Measurements from ENCODE around the gene BMPR2.

BMPR2 gene

DNA sequence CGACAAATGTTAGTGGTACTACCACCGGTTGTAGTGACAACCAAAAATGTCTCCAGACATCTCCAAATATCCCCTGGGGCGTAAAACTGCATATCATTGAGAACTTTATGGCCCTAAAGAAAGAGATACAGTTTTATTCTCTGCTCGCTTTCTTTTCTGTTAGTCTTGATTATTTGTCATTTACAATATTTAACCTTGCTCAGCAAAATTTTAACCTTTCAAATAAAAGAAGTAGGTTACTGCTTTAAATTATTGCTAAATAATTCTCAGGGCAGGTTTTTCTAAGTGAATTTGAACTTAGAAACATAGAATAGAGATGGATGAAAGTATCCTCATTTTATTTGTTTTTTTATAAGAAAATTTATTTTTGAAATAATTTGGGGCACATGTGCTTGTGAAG is 67.9 kb downstream of the BMPR2 start:
- Histone ChIP-seq H3K27ac (ENCODE audit: low read depth, low read length) (no peak overlapping the region), H3K4me3 (ENCODE audit: low read length) (no peak overlapping the region), H3F3A (ENCODE audit: control insufficient read depth, insufficient read depth) (no peaks in the 10 kb centered on the region), H3K9me3 (ENCODE audit: control insufficient read depth, insufficient read depth, low read length) (no peaks in the 10 kb centered on the region), H3K27me3 (ENCODE audit: control insufficient read depth, low read length) (no peaks in the 10 kb centered on the region), H3K36me3 (ENCODE audit: control insufficient read depth, low read length) (no peaks in the 10 kb centered on the region), H4K20me1 (ENCODE audit: control insufficient read depth, insufficient read depth, low read depth, low read length) (no peaks in the 10 kb centered on the region), H3K79me2 (ENCODE audit: control insufficient read depth, low read length) (no peaks in the 10 kb centered on the region), H3K9me2 (replicated peaks; ENCODE audit: control insufficient read depth, low read length) (no peaks in the 10 kb centered on the region), H3K4me1 (ENCODE audit: control insufficient read depth, low read length) (no peaks in the 10 kb centered on the region), H3K4me2 (ENCODE audit: low read length) (no peak overlapping the region)
- TF ChIP-seq EZH2phosphoT487 (IDR thresholded peaks at IDR 0.05; ENCODE audit: borderline replicate concordance, low read length): no peak
- TF ChIP-seq, protein P1, sequence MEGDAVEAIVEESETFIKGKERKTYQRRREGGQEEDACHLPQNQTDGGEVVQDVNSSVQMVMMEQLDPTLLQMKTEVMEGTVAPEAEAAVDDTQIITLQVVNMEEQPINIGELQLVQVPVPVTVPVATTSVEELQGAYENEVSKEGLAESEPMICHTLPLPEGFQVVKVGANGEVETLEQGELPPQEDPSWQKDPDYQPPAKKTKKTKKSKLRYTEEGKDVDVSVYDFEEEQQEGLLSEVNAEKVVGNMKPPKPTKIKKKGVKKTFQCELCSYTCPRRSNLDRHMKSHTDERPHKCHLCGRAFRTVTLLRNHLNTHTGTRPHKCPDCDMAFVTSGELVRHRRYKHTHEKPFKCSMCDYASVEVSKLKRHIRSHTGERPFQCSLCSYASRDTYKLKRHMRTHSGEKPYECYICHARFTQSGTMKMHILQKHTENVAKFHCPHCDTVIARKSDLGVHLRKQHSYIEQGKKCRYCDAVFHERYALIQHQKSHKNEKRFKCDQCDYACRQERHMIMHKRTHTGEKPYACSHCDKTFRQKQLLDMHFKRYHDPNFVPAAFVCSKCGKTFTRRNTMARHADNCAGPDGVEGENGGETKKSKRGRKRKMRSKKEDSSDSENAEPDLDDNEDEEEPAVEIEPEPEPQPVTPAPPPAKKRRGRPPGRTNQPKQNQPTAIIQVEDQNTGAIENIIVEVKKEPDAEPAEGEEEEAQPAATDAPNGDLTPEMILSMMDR (IDR thresholded peaks at IDR 0.05; ENCODE audit: low read depth, low read length, poor library complexity, severe bottlenecking): no peak

DNA sequence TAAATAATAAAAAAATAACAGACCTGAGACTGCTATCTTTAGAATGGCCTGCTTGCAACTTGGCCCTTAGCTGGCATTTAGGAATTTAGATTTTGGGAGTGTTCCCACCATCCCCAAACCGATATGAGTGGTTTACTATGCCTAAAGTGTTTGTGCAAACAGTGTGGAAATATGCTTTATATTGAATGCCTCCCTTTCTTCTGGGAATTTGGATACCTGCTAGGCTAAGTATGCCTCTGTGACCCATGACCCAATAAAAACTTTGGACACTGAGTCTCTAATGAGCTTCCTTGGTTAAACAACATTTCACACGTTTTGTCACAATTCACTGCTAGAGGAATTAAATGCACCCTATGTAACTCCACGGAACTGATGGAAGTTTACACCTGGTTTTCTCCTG is 73.2 kb downstream of the BMPR2 start:
- TF ChIP-seq EZH2phosphoT487 (IDR thresholded peaks at IDR 0.05; ENCODE audit: borderline replicate concordance, low read length): no peak
- TF ChIP-seq, protein P1 (IDR thresholded peaks at IDR 0.05; ENCODE audit: low read depth, low read length, poor library complexity, severe bottlenecking): no peak
- H3K4me2 ChIP-seq (ENCODE audit: low read length): no peak overlapping the region
- no peaks in the 10 kb centered on the region for H3K9me2 ChIP-seq (replicated peaks; ENCODE audit: control insufficient read depth, low read length)
- H4K20me1 ChIP-seq (ENCODE audit: control insufficient read depth, insufficient read depth, low read depth, low read length): no peaks in the 10 kb centered on the region
- no peaks in the 10 kb centered on the region for H3K9me3 ChIP-seq (ENCODE audit: control insufficient read depth, insufficient read depth, low read length)
- H3K4me1 ChIP-seq (ENCODE audit: control insufficient read depth, low read length): no peaks in the 10 kb centered on the region
- H3K27ac ChIP-seq (ENCODE audit: low read depth, low read length): no peak overlapping the region
- H3K27me3 ChIP-seq (ENCODE audit: control insufficient read depth, low read length): no peaks in the 10 kb centered on the region
- H3K4me3 ChIP-seq (ENCODE audit: low read length): no peak overlapping the region
- H3K79me2 ChIP-seq (ENCODE audit: control insufficient read depth, low read length): no peaks in the 10 kb centered on the region
- H3K36me3 ChIP-seq (ENCODE audit: control insufficient read depth, low read length): no peaks in the 10 kb centered on the region
- H3F3A ChIP-seq (ENCODE audit: control insufficient read depth, insufficient read depth): no peaks in the 10 kb centered on the region

DNA sequence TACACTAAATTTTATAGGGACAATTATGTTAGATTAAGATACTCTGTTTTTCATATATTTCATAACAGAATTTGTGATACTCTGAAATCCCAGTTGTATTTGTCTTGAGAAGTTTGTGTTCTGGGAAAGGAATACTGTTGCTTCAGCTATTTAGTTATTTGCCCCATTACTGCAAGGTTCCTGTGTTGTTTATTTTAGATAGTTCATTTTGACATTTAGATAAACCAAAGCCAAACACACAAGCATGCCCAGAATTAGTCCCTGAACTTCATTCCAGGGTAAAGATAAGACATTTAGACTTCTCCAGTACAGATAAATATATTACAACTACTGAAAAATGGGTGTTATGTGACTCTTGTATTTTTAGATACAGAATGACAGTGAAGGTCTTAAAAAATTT is 74.7 kb downstream of the BMPR2 start:
- H3K4me3 ChIP-seq (ENCODE audit: low read length): no peak overlapping the region
- H4K20me1 ChIP-seq (ENCODE audit: control insufficient read depth, insufficient read depth, low read depth, low read length): no peaks in the 10 kb centered on the region
- H3K27ac ChIP-seq (ENCODE audit: low read depth, low read length): no peak overlapping the region
- TF ChIP-seq, protein P1 (IDR thresholded peaks at IDR 0.05; ENCODE audit: low read depth, low read length, poor library complexity, severe bottlenecking): no peak
- TF ChIP-seq EZH2phosphoT487 (IDR thresholded peaks at IDR 0.05; ENCODE audit: borderline replicate concordance, low read length): no peak
- H3F3A ChIP-seq (ENCODE audit: control insufficient read depth, insufficient read depth): no peaks in the 10 kb centered on the region
- no peaks in the 10 kb centered on the region for H3K36me3 ChIP-seq (ENCODE audit: control insufficient read depth, low read length)
- no peaks in the 10 kb centered on the region for H3K9me3 ChIP-seq (ENCODE audit: control insufficient read depth, insufficient read depth, low read length)
- no peaks in the 10 kb centered on the region for H3K4me1 ChIP-seq (ENCODE audit: control insufficient read depth, low read length)
- no peak overlapping the region for H3K4me2 ChIP-seq (ENCODE audit: low read length)
- H3K9me2 ChIP-seq (replicated peaks; ENCODE audit: control insufficient read depth, low read length): no peaks in the 10 kb centered on the region
- no peaks in the 10 kb centered on the region for H3K79me2 ChIP-seq (ENCODE audit: control insufficient read depth, low read length)
- H3K27me3 ChIP-seq (ENCODE audit: control insufficient read depth, low read length): no peaks in the 10 kb centered on the region

DNA sequence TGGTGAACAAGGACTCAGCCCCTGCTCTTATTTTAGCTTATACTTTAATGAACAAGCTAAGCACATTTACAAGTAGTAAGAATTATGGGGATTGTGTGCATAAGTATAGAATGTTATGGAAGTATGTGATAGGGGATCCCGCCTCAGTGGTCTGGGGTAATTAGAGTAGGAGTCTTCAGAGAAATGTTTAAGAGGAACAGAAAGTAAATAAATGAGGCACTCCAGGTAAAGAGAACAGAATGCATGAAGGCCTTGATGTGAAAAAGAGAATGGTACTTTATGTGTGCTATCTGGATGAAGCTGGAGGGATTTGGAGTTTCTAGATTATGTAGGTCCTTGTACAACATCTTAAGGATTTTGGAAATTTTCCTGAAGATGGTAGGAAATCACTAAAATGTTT is 76.6 kb downstream of the BMPR2 start:
- H3K27ac ChIP-seq (ENCODE audit: low read depth, low read length): no peak overlapping the region
- H3K9me3 ChIP-seq (ENCODE audit: control insufficient read depth, insufficient read depth, low read length): no peaks in the 10 kb centered on the region
- no peaks in the 10 kb centered on the region for H3K27me3 ChIP-seq (ENCODE audit: control insufficient read depth, low read length)
- H3K4me2 ChIP-seq (ENCODE audit: low read length): no peak overlapping the region
- no peak for TF ChIP-seq EZH2phosphoT487 (IDR thresholded peaks at IDR 0.05; ENCODE audit: borderline replicate concordance, low read length)
- H3K36me3 ChIP-seq (ENCODE audit: control insufficient read depth, low read length): no peaks in the 10 kb centered on the region
- no peaks in the 10 kb centered on the region for H3K4me1 ChIP-seq (ENCODE audit: control insufficient read depth, low read length)
- H4K20me1 ChIP-seq (ENCODE audit: control insufficient read depth, insufficient read depth, low read depth, low read length): no peaks in the 10 kb centered on the region
- no peaks in the 10 kb centered on the region for H3F3A ChIP-seq (ENCODE audit: control insufficient read depth, insufficient read depth)
- H3K4me3 ChIP-seq (ENCODE audit: low read length): no peak overlapping the region
- H3K9me2 ChIP-seq (replicated peaks; ENCODE audit: control insufficient read depth, low read length): no peaks in the 10 kb centered on the region
- no peaks in the 10 kb centered on the region for H3K79me2 ChIP-seq (ENCODE audit: control insufficient read depth, low read length)

All from DOHH2 (cell line).